Measurements from ENCODE around the gene IL10RB.
A peak's percentile ranks its signal among the peaks of the same experiment; 100 is the strongest.
"Not testable (repeated sequence)": the region's sequence is repeated elsewhere in the genome, so short reads cannot be mapped to it uniquely, and the experiment has no call there.

IL10RB gene

GRCh38 chr21:33301632-33302002, 35.5 kb downstream of the IL10RB start:
- DNase-seq (ENCODE audit: low read depth in 2 of 2): no peak

DNA sequence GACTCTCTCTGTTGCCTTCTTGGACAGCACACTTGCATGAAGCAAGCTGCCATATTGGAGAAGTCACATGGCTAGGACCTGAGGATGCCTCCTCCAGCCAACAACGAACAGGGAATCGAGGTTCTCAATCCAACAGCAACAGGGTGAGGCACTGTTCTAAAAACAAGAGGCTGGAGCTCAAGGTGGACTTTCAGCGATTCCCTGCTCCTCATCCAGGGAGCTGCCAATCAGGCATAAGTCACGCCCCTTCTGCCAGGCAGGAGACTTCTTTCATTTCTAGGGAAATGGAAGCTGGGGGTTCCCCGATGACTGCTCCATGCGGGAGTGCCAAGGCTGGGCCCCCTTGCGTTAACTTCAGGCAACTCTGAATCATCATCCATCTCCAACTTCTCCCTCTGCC, 35.9 kb downstream of the IL10RB start:
- no peak for DNase-seq (ENCODE audit: low read depth in 2 of 2)

GRCh38 chr21:33302796-33303195, 36.6 kb downstream of the IL10RB start:
- DNase-seq (ENCODE audit: low read depth in 2 of 2): no peak

DNA sequence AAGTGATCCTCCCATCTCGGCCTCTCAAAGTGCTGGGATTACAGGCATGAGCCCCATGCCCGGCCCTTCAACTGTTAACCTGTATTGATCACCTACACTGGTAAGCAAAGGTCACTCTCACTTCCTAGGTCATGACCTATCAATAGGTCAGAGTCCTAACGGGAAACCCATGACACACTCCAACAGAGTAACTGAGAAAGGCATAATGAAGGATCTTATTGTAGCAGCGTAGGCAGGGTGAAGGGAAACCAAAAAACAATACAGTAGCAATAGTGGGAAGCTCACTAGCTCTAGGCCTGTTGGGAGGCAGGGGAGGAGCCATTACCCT, 39.1 kb downstream of the IL10RB start:
- DNase-seq (ENCODE audit: low read depth in 2 of 2): no peak

DNA sequence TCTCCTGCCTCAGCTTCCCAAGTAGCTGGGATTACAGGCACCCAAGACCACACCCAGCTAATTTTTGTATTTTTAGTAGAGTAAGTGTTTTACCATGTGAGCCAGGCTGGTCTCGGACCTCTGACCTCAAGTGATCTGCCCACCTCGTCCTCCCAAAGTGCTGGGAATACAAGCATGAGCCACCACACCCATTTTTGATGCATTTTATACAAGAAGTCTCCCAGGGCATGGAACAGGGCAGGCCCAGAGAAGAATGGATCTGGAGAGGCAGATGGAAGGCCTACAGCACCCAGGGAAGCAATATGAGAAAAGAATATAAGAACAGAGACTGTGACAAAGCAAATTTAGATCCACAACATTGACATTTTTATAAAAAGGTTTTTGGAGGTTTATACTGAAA, 39.8 kb downstream of the IL10RB start:
- no peak for DNase-seq (ENCODE audit: low read depth in 2 of 2)

DNA sequence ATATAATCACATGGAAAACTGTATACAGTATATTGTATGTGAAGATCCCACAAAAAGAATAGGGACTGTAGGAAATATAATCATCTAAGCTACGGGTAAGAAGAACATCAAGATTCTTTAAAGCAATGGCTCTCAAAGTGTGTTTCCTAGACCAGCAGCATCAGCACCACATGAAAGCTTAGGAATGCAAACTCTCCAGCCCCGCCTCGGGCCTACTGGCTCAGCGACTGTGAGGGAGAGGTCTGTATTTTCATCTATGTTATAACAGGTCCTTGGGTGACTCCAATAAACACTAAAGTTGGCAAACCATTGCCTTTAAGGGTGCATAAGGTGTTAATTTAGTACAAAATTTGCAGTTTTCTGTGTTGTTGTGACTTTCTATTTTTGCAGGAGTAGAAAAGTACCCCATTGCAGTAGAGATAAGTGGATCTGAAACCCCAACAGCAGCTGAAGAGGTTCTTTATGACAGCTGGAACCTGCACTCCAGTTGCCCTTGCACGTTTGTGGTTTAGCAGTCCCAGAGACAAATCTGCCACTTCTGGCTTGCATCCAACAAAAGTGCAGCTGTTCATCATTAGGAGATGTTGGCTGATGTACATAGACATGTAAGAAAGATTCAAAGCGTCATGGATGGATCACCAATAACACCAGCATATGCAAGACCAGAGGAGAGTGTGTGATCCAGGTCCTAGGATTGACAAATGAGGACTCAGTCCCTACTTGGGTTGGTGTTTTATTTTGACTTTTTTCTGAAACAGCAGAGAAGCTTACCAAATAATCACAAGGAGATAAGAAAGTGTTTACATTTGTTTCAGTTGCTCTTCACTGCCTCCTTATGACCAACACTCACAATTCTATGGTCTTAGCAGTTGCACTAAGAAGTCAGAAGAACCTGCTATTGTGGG, 42.7 kb downstream of the IL10RB start:
- no peak for DNase-seq (ENCODE audit: low read depth in 2 of 2)

DNA sequence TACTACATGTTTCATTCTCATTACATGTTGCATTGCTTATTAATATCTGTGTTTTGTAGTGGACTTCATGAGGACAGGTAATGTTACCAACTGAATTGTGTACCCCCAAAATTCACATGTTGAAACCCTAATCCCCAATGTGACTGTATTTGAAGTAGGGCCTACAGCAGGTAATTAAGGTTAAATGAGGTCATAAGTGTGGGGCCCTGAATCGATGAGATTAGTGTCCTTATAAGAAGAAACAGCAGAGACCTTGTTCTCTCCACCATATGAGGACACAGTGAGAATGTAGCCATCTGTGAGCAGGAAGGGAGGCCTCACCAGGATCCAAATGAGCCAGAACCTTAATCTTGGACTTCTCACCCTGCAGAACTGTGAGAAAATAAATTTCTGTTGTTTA, 43.6 kb downstream of the IL10RB start:
- no peak for DNase-seq (ENCODE audit: low read depth in 2 of 2)

DNA sequence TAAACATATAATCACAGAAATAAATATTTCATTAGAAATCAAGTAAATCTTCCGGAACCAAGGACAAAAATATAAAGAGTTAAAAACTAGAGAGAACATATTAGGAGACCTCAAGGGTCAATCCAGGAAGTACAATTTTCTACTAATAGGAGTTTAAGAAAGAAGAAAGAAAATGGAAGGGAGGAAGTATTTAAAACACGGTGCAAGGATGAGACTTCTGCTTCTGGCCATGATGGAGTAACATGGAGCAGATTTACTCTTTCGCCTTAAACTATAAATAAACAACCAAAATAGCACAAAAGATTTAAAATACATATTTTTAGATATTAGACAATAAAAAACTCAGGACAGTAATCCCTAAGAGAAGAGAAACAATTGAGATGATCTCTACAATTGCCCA, 46.0 kb downstream of the IL10RB start:
- DNase-seq (ENCODE audit: low read depth in 2 of 2): no peak

- no peak for DNase-seq (ENCODE audit: low read depth in 2 of 2)
Observed at GRCh38 chr21:33313183-33313582, 47.0 kb downstream of the IL10RB start.

GRCh38 chr21:33313611-33314010, 47.4 kb downstream of the IL10RB start:
- DNase-seq (ENCODE audit: low read depth in 2 of 2): no peak

DNA sequence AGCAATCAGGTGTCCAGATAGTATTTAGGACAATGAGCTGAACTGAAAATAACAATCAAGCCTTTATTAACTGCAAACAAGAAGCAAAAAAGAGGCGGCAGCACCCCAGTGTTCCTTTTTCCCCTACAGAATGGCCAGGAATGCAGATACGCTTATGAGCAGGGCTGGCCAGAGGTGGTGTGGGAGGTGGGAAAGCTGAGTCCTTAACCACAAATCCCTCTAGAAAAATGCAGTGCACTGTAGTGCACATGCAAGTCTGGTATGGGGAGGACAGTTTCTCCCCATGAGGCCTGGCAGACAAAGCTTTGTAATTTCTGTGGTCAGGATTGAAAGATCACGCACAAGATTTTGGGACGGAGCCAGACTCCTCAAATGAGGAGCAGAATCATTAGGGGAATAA, 47.9 kb downstream of the IL10RB start:
- DNase-seq (ENCODE audit: low read depth in 2 of 2): no peak

GRCh38 chr21:33315946-33316710, 50.0 kb downstream of the IL10RB start:
- no peak for DNase-seq (ENCODE audit: low read depth in 2 of 2)

- no peak for DNase-seq (ENCODE audit: low read depth in 2 of 2)
Observed at GRCh38 chr21:33317145-33317544, 51.0 kb downstream of the IL10RB start.

GRCh38 chr21:33317786-33318486, 51.8 kb downstream of the IL10RB start:
- no peak for DNase-seq (ENCODE audit: low read depth in 2 of 2)

DNA sequence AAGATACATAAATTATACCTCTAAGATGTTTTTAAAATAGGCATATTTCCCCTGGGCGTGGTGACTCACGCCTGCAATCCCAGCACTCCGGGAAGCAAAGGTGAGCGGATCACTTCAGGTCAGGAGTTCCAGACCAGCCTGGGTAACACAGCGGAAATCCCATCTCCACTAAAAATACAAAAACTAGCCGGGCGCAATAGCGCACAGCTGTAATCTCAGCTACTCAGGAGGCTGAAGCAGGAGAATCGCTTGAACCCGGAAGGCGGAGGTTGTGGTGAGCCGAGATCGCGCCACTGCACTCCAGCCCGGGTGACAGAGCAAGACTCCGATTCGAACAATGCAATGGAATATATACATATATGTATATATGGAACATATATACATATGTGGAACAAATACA, 54.8 kb downstream of the IL10RB start:
- DNase-seq (ENCODE audit: low read depth in 2 of 2): not testable (repeated sequence)

DNA sequence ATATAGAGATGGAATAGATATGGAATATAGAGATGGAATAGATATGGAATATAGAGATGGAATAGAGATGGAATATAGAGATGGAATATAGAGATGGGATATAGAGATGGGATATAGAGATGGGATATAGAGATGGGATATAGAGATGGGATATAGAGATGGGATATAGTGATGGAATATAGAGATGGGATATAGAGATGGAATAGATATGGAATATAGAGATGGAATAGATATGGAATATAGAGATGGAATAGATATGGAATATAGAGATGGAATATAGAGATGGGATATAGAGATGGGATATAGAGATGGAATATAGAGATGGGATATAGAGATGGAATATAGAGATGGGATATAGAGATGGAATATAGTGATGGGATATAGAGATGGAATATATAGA, 57.4 kb downstream of the IL10RB start:
- DNase-seq (ENCODE audit: low read depth in 2 of 2): not testable (repeated sequence)

GRCh38 chr21:33324291-33325221, 58.4 kb downstream of the IL10RB start, which contains the start of gene IFNAR1:
Gene IFNAR1 (plus strand): TSS chr21:33324970. CDS start chr21:33325056, 86 bp downstream.
- peak; percentile 99 to 100 for DNase-seq (ENCODE audit: low read depth in 2 of 2)

DNA sequence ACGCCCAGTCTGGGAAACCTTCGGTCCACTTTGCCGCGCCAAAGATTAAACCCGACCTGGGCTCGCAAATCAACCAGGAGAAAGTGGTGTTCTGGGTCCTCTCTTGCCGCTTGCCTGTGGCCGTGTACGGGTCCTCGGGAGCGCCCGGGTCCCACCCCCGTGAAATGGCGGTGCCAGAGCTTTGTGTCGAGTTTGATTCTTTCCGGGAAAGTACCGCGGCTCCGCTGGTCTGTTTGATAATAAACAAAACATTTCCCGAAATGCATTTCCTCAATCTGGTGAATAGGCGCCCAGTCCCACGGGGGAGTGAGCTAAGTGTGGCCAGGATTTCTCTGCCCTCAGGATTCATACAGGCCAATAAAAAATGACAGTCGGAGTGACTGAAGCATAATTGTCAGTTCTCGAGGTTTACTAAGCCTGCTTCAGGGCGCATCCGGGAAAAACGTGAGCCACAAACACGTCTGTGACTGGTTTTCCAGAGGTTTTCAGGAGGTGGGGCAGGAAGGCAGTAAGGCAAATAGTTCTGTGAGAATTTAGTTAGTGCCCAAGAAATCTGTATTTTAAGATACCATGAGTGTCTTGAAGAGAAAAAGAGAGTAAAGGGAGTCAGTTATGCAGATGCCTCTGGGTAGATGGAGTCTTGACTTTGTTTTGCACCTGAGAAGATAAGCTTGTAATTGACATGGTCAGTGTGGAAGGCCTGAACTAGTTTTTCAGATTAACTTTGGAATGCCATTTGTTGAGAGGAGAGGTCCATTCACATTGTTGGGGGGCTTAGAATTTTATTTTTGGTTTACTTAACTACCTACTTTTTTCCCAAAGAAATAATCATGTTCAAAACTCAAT, 59.3 kb downstream of the IL10RB start:
- peak; percentile 56 for DNase-seq (ENCODE audit: low read depth in 2 of 2)

DNA sequence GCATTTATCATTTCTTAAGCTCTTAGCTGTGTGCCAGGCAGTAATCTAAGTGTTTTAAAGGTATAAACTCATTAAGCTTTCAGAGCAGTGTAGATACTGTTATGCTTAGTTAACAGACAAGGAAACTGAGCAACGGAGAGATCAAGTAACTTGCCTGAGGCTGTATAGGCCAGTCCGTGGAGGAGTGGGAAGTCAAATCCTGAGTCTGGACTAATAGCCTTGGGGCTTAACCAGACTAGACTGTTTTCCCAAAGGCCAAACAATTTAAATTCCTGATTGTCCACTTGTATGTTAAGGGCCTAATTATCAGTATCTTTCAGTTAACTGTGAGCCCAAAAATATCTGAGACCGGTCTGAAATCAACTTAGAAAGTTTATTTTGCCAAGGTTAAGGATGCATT, 61.2 kb downstream of the IL10RB start:
- no peak for DNase-seq (ENCODE audit: low read depth in 2 of 2)

DNA sequence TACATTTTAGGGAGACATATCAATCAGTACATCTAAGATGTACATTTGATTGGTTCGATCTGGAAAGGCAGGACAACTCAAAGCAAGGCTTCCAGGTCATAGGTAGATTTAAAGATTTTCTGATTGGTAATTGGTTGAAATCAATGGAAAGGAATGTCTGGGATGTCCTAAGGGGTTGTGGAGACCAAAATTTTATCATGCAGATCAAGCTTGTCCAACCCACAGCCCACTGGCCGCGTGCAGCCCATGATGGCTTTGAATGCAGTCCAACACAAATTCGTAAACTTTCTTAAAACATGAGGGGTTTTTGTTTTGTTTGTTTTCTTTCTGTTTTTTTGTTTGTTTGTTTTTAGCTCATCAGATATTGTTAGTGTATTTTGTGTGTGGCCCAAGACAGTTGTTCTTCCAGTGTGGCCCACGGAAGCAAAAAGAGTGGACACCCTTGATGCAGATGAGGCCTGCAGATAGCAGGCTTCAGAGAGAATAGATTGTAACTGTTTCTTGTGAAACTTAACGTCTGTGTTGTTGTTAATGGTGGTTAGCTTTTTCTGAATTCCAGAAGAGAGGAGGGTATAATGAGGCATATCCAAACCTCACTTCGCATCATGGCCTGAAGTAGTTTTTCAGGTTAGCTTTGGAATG, 61.7 kb downstream of the IL10RB start:
- no peak for DNase-seq (ENCODE audit: low read depth in 2 of 2)

All from stimulated activated CD4-positive, alpha-beta T cell treated with anti-CD3 and anti-CD28 coated beads, Interleukin-1b, Interleukin-23, amount 100 ng/mL, for 4 hours (primary cell).